Keratinocyte (primary cell): ENCODE data around the gene MCM10. TPM values are rescaled to one million over a fixed set of nuclear protein-coding genes. Genes with fewer than 3 reads are reported as not detected.

Source experiments
- DNase-seq: peaks from one replicate; pipeline ENCODE4 v3.0.0-alpha.2; 2011; ENCODE audit warnings: low read depth, missing footprints, low spot score
- FAIRE-seq: peaks from 2 replicates; lab custom pipeline; 2011; peaks lifted over from hg19 to GRCh38; lab: Jason Lieb, UNC
- H2AFZ ChIP-seq: 2 replicates; pipeline ENCODE4 v1.6.0; 2012; ENCODE audit warnings: low read length, control low read depth, inconsistent platforms; ENCODE audit not compliant: control insufficient read depth
- H3K27ac ChIP-seq: 2 replicates; pipeline ENCODE4 v1.5.1; 2011; ENCODE audit warnings: low read length; ENCODE audit not compliant: control insufficient read depth, insufficient read depth
- H3K27me3 ChIP-seq: 3 replicates; pipeline ENCODE4 v1.6.0; 2011; ENCODE audit warnings: low read length; ENCODE audit not compliant: control insufficient read depth, insufficient read depth; ENCODE audit errors: extremely low read depth
- H3K36me3 ChIP-seq, 2 experiments: 2 replicates in 1 of 2; 3 replicates in 1 of 2; pipeline ENCODE4 v1.5.1; 2011; ENCODE audit warnings: low read length in 2 of 2, mild to moderate bottlenecking in 1 of 2; ENCODE audit not compliant: control insufficient read depth in 2 of 2, insufficient read depth in 2 of 2; ENCODE audit errors: extremely low read depth in 1 of 2
- H3K4me1 ChIP-seq: 3 replicates; pipeline ENCODE4 v1.5.1; 2011; ENCODE audit warnings: low read length; ENCODE audit not compliant: control insufficient read depth, insufficient read depth; ENCODE audit errors: extremely low read depth
- H3K4me2 ChIP-seq: 3 replicates; pipeline ENCODE4 v1.6.0; 2011; ENCODE audit warnings: low read depth, low read length; ENCODE audit not compliant: control insufficient read depth, insufficient read depth; ENCODE audit errors: extremely low read depth
- H3K4me3 ChIP-seq, 3 experiments: fragments of 200-600 bp in 1 of 3; sonication (generic) in 1 of 3; 2 replicates in 2 of 3; 3 replicates in 1 of 3; pipeline ENCODE4 v1.5.1; 2011 to 2016; ENCODE audit warnings: low read length in 3 of 3, mild to moderate bottlenecking in 3 of 3, control low read depth in 2 of 3, inconsistent platforms in 1 of 3, low read depth in 1 of 3, mixed read lengths in 1 of 3, mixed run types in 1 of 3, moderate library complexity in 1 of 3; ENCODE audit not compliant: control insufficient read depth in 2 of 3, insufficient read depth in 2 of 3; ENCODE audit errors: extremely low read depth in 1 of 3
- H3K79me2 ChIP-seq: 2 replicates; pipeline ENCODE4 v1.6.0; 2012; ENCODE audit warnings: low read length; ENCODE audit not compliant: control insufficient read depth, insufficient read depth
- H3K9ac ChIP-seq: 3 replicates; pipeline ENCODE4 v1.6.0; 2011; ENCODE audit warnings: low read length; ENCODE audit not compliant: control insufficient read depth, insufficient read depth; ENCODE audit errors: extremely low read depth
- H3K9me1 ChIP-seq: 3 replicates; pipeline ENCODE4 v1.6.0; 2011; ENCODE audit warnings: low read length; ENCODE audit not compliant: control insufficient read depth, insufficient read depth; ENCODE audit errors: extremely low read depth
- H3K9me3 ChIP-seq: 2 replicates; pipeline ENCODE4 v1.5.1; 2012; ENCODE audit warnings: low read depth, low read length; ENCODE audit not compliant: control insufficient read depth
- H4K20me1 ChIP-seq: 3 replicates; pipeline ENCODE4 v1.6.0; 2011; ENCODE audit warnings: low read length; ENCODE audit not compliant: control insufficient read depth, insufficient read depth; ENCODE audit errors: extremely low read depth
- EZH2 ChIP-seq: IDR thresholded peaks from one replicate; pipeline ENCODE4 v1.6.1; 2012; ENCODE audit warnings: inconsistent platforms, mild to moderate bottlenecking, low read length, moderate library complexity
- dilution Hi-C: fragments of 300-500 bp; cut with MboI; formaldehyde crosslinking; loops from one replicate; pipeline ENCODE4 v1.7.0; 2020; ENCODE audit warnings: low sequenced_read_pairs; ENCODE audit not compliant: extremely low pct_ligation_motif_present
- polyA plus RNA-seq, 5 experiments: library from polyadenylated mRNA; depleted of rRNA in 3 of 5; stranded (reverse) in 3 of 5; stranded (forward) in 1 of 5; unstranded in 1 of 5; fragments of >200 nt; gene quantifications; 1 replicate in 1 of 5; 2 replicates in 3 of 5; 3 replicates in 1 of 5; pipeline versions ENCODE4 v1.2.1 to v1.2.3, GENCODE V29; 2011 to 2012; ENCODE audit warnings: missing spikeins in 2 of 5, low read depth in 1 of 5, low replicate concordance in 1 of 5
- TF ChIP-seq, protein P1 (sequence below), 3 experiments: IDR thresholded peaks in 1 of 3; conservative IDR thresholded peaks in 1 of 3; optimal IDR thresholded peaks in 1 of 3; 2 replicates in 2 of 3; 3 replicates in 1 of 3; pipeline versions ENCODE3 to v1.5.1; 2011; ENCODE audit warnings: low read length in 3 of 3, mild to moderate bottlenecking in 3 of 3, moderate library complexity in 2 of 3, control low read depth in 1 of 3, inconsistent platforms in 1 of 3; ENCODE audit not compliant: insufficient read depth in 2 of 3; ENCODE audit errors: extremely low read depth in 1 of 3

Gene MCM10
- polyA plus RNA-seq, 1 donor (not counting 4 experiments of a cell fraction or from before 2014, with no cell fraction given), result 6.2 TPM

DNA sequence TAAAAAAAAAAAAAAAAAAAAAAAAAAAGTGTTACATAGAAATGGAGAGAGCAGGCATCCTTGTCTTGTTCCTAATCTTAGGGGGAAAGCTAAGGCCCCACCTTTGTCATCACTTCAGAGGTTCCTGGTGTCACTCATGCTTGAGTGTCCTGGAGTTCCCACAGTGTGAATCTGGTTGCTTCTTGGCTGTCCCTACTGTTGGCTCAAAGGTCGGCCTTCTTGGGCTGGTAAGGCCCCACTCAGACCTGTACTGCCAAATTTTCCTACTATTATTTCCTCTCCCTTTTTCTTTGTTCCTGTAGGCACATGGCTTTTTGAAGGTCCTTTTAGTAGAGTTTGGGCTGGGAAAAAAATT, 39.9 kb upstream of the MCM10 start:
- H3K27me3 ChIP-seq, result no peaks in the 10 kb centered on the region
- no peaks in the 10 kb centered on the region for H3K9me1 ChIP-seq
- H3K4me3 ChIP-seq, result no peak overlapping the region
- no peak for FAIRE-seq
- no peak overlapping the region for H2AFZ ChIP-seq
- H3K4me2 ChIP-seq, result no peak overlapping the region
- H3K9ac ChIP-seq, result no peak overlapping the region
- no peak for DNase-seq
- TF ChIP-seq EZH2, result no peak
- H3K36me3 ChIP-seq, result peaks cover 31 to 34% of the 10 kb centered on the region in 2 experiments
- H3K27ac ChIP-seq, result no peak overlapping the region
- H4K20me1 ChIP-seq, result no peaks in the 10 kb centered on the region
- H3K4me1 ChIP-seq, result no peaks in the 10 kb centered on the region
- peaks cover 2% of the 10 kb centered on the region for H3K79me2 ChIP-seq
- dilution Hi-C loops, result no loop called here
- no peaks in the 10 kb centered on the region for H3K9me3 ChIP-seq

- no peak overlapping the region for H3K4me3 ChIP-seq
- H3K4me1 ChIP-seq, result no peaks in the 10 kb centered on the region
- H3K27me3 ChIP-seq, result no peaks in the 10 kb centered on the region
- no peaks in the 10 kb centered on the region for H3K79me2 ChIP-seq
- no peak for DNase-seq
- no peaks in the 10 kb centered on the region for H3K9me3 ChIP-seq
- FAIRE-seq, result no peak
- dilution Hi-C loops, result no loop called here
- TF ChIP-seq, protein P1, sequence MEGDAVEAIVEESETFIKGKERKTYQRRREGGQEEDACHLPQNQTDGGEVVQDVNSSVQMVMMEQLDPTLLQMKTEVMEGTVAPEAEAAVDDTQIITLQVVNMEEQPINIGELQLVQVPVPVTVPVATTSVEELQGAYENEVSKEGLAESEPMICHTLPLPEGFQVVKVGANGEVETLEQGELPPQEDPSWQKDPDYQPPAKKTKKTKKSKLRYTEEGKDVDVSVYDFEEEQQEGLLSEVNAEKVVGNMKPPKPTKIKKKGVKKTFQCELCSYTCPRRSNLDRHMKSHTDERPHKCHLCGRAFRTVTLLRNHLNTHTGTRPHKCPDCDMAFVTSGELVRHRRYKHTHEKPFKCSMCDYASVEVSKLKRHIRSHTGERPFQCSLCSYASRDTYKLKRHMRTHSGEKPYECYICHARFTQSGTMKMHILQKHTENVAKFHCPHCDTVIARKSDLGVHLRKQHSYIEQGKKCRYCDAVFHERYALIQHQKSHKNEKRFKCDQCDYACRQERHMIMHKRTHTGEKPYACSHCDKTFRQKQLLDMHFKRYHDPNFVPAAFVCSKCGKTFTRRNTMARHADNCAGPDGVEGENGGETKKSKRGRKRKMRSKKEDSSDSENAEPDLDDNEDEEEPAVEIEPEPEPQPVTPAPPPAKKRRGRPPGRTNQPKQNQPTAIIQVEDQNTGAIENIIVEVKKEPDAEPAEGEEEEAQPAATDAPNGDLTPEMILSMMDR (optimal IDR thresholded peaks at IDR 0.05 in 1 of 3, IDR thresholded peaks at IDR 0.05 in 1 of 3, conservative IDR thresholded peaks at IDR 0.05 in 1 of 3; ENCODE audit: extremely low read depth in 1 of 3, insufficient read depth in 2 of 3, low read length in 3 of 3), result no peak
- no peak for TF ChIP-seq EZH2
- H3K36me3 ChIP-seq, result peaks cover 14 to 48% of the 10 kb centered on the region in 2 experiments
- H3K9ac ChIP-seq, result no peak overlapping the region
- H3K9me1 ChIP-seq, result no peaks in the 10 kb centered on the region
- no peaks in the 10 kb centered on the region for H4K20me1 ChIP-seq
- no peak overlapping the region for H2AFZ ChIP-seq
- no peak overlapping the region for H3K4me2 ChIP-seq
- no peak overlapping the region for H3K27ac ChIP-seq
Observed at GRCh38 chr10:13136651-13137050, 24.7 kb upstream of the MCM10 start.

DNA sequence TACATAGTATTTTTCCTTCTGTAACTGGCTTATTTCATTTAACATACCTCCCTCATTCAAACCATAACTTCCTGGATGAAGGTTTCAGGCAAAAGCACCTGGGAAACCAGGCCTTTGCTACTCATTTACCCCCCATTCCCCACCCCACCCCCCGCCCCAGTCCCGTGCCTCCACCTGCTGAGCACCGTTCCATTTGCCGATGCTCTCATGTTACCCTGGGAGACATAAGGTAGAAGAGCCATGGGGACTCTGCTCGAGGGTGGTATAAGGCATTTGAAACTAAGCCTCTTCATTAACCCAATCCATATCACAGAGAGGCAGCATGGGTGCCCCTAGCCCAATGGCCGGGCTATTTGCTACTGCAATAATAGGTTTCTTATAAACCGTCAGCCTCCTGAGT, 22.2 kb upstream of the MCM10 start:
- dilution Hi-C loops, result no loop called here
- Histone ChIP-seq H3K4me1 (no peaks in the 10 kb centered on the region), H3K9ac (no peak overlapping the region), H4K20me1 (no peaks in the 10 kb centered on the region), H3K27ac (no peak overlapping the region), H3K79me2 (no peaks in the 10 kb centered on the region), H3K9me1 (no peaks in the 10 kb centered on the region), H3K36me3 (peaks cover 11 to 38% of the 10 kb centered on the region in 2 experiments), H2AFZ (no peak overlapping the region), H3K4me2 (no peak overlapping the region), H3K9me3 (no peaks in the 10 kb centered on the region), H3K4me3 (no peak overlapping the region), H3K27me3 (no peaks in the 10 kb centered on the region)
- no peak for DNase-seq
- TF ChIP-seq, protein P1 (optimal IDR thresholded peaks at IDR 0.05 in 1 of 3, IDR thresholded peaks at IDR 0.05 in 1 of 3, conservative IDR thresholded peaks at IDR 0.05 in 1 of 3; ENCODE audit: extremely low read depth in 1 of 3, insufficient read depth in 2 of 3, low read length in 3 of 3), result no peak
- no peak for TF ChIP-seq EZH2
- FAIRE-seq, result no peak
